GM12891 (cell line): ENCODE data around the gene ATXN7L2.
"Not testable (repeated sequence)": the region's sequence is repeated elsewhere in the genome, so short reads cannot be mapped to it uniquely, and the experiment has no call there.

Source experiments
- DNase-seq: peaks from one replicate; pipeline ENCODE4 v3.0.0; 2011; ENCODE audit warnings: low spot score; ENCODE audit not compliant: insufficient read length
- FAIRE-seq: peaks from 2 replicates; lab custom pipeline; 2011; peaks lifted over from hg19 to GRCh38; lab: Jason Lieb, UNC
- PAX5 ChIP-seq: IDR thresholded peaks from 2 replicates; pipeline ENCODE4 v1.6.1; 2011; ENCODE audit warnings: low read length, moderate library complexity, mild to moderate bottlenecking; ENCODE audit not compliant: insufficient read depth, severe bottlenecking
- POLR2A ChIP-seq: IDR thresholded peaks from 2 replicates; pipeline ENCODE4 v1.6.1; 2011; ENCODE audit warnings: low read depth, low read length, control low read depth
- POLR2AphosphoS5 ChIP-seq: IDR thresholded peaks from 2 replicates; pipeline ENCODE4 v1.6.1; 2011; ENCODE audit warnings: low read depth, low read length, control low read depth
- POU2F2 ChIP-seq: IDR thresholded peaks from 2 replicates; pipeline ENCODE4 v1.6.1; 2011; ENCODE audit warnings: low read depth, mild to moderate bottlenecking, control low read depth, low read length, moderate library complexity
- SPI1 ChIP-seq: IDR thresholded peaks from 2 replicates; pipeline ENCODE4 v1.6.1; 2011; ENCODE audit warnings: low read depth, low read length, control low read depth
- TAF1 ChIP-seq: IDR thresholded peaks from 2 replicates; pipeline ENCODE4 v1.6.1; 2011; ENCODE audit warnings: low read depth, low read length, control low read depth

The ATXN7L2 gene

DNA sequence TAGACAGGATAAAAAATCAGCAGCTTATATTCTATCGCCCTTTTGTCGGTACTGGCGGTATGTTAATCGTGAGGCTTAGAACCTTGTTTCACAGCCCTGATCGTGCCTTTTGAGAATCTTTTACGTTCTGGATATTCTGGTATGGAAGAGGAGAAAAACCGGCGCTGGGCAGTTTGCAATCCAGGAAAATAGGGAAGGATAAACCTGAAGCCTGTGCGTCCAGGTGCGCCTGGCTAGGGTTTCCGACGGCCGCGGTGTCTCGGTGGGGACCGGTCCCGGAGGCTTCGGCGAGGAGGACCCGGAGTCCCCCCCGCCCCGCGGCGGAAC, 17.6 kb upstream of the ATXN7L2 start:
- TF ChIP-seq PAX5, result no peak
- TF ChIP-seq SPI1, result no peak
- no peak for TF ChIP-seq POLR2AphosphoS5
- TF ChIP-seq POU2F2, result no peak
- TF ChIP-seq TAF1, result no peak
- TF ChIP-seq POLR2A, result no peak
- FAIRE-seq (no peak), DNase-seq (no peak)

- DNase-seq (no peak), FAIRE-seq (no peak)
- TF ChIP-seq PAX5, result no peak
- no peak for TF ChIP-seq TAF1
- no peak for TF ChIP-seq SPI1
- TF ChIP-seq POU2F2, result no peak
- TF ChIP-seq POLR2A, result no peak
- TF ChIP-seq POLR2AphosphoS5, result no peak
Measured at GRCh38 chr1:109466452-109467300, 17.0 kb upstream of the ATXN7L2 start, which contains the start of gene SYPL2. TSS of gene SYPL2 (plus strand) at chr1:109466546. CDS start at chr1:109466844, 298 bp downstream.

- no peak for DNase-seq
- no peak for FAIRE-seq
- TF ChIP-seq POLR2A (no peak), TAF1 (no peak), SPI1 (no peak), POU2F2 (no peak), PAX5 (no peak), POLR2AphosphoS5 (no peak)
Measured at GRCh38 chr1:109467301-109467777, 16.4 kb upstream of the ATXN7L2 start.

- DNase-seq, result no peak
- FAIRE-seq, result no peak
- TF ChIP-seq POLR2A, result no peak
- TF ChIP-seq POLR2AphosphoS5, result no peak
- no peak for TF ChIP-seq SPI1
- TF ChIP-seq PAX5, result no peak
- TF ChIP-seq POU2F2, result no peak
- no peak for TF ChIP-seq TAF1
Measured at GRCh38 chr1:109468061-109468460, 15.6 kb upstream of the ATXN7L2 start.

- no peak for FAIRE-seq
- no peak for DNase-seq
- no peak for TF ChIP-seq SPI1
- TF ChIP-seq POLR2AphosphoS5, result no peak
- no peak for TF ChIP-seq PAX5
- no peak for TF ChIP-seq TAF1
- TF ChIP-seq POU2F2, result no peak
- TF ChIP-seq POLR2A, result no peak
Measured at GRCh38 chr1:109468903-109469302, 14.8 kb upstream of the ATXN7L2 start.

DNA sequence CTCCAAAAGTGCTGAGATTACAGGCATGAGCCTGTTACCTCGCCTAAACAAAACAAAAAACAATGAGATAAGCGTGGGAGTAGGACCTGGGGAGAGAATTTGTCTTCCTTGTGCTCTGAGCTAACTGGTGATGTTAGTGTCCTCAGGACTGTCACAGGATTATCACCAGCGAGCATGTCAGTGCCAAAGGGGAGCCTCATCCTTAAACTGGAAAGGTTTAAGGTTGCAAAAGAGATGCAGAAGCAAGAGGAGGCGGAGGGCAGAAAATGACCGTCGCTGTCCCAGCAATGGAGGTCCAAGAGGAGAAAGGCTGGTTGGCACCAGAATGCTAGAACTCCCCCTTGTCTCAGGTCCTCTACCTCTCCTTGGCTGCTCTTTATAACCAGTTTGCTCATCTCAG, 13.5 kb upstream of the ATXN7L2 start:
- no peak for FAIRE-seq

DNA sequence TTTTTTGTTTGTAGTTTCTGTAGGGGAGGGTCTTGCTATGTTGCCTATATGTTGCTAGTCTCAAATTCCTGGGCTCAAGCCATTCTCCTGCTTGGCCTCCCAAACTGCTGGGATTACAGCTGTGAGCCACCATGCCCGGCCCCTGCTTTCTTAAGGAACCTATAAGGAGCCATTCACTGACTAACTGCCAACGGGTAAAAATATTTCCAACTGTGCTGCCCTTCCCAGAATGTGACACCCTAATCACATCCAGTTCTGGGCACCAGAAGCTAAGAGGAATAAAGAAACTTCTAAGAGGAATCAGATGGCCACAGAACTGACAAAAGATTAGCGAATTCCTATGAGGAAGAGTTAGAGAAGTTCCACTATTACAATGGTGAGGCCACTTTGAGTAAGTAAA, 10.9 kb upstream of the ATXN7L2 start:
- no peak for DNase-seq
- FAIRE-seq, result no peak
- TF ChIP-seq POLR2AphosphoS5 (no peak), TAF1 (no peak), PAX5 (no peak), SPI1 (no peak), POLR2A (no peak), POU2F2 (no peak)

More for the DNA sequence above, 13.5 kb upstream of the ATXN7L2 start:
- no peak for DNase-seq
- no peak for TF ChIP-seq SPI1
- no peak for TF ChIP-seq POLR2AphosphoS5
- TF ChIP-seq PAX5, result no peak
- no peak for TF ChIP-seq POU2F2
- no peak for TF ChIP-seq POLR2A
- no peak for TF ChIP-seq TAF1

DNA sequence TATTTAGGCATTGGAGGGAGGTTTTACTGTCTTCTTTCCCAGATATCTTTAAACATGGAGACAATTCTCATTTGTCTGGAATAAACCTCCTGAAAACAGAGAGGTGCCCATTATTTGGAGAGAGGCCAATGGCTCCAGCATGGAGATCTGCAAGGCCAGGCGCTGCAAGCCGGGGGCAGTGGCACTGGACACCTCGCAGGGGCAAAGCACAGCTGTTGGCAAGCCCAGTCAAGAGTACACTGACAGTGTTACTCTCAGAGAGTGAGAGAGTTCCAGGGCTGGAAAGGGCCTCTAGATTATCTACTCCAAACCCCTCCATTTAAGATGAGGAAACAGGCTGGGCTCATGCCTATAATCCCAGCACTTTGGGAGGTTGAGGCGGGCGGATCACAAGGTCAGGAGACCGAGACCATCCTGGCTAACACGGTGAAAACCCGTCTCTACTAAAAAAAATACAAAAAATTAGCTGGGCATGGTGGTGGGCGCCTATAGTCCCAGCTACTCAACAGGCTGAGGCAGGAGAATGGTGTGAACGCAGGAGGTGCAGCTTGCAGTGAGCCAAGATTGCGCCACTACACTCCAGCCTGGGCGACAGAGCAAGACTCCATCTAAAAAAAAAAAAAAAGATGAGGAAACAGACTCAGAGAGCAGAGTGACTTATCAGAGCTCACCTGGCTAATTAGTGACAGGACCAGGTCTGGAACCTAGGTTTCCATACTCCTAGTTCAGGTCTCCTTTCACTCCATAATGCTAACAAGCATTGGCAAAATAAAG, 10.2 kb upstream of the ATXN7L2 start:
- not testable (repeated sequence) for FAIRE-seq, DNase-seq

GRCh38 chr1:109474697-109475096, 9.0 kb upstream of the ATXN7L2 start:
- no peak for FAIRE-seq
- no peak for DNase-seq

More at GRCh38 chr1:109474697-109475096, 9.0 kb upstream of the ATXN7L2 start:
- TF ChIP-seq POLR2AphosphoS5, result no peak
- no peak for TF ChIP-seq PAX5
- no peak for TF ChIP-seq POU2F2
- TF ChIP-seq TAF1, result no peak
- TF ChIP-seq POLR2A, result no peak
- TF ChIP-seq SPI1, result no peak
